RWPE1 (cell line): ENCODE data around the gene COL8A1.

ENCODE experiments used
- CTCF ChIA-PET: fragments of 350-600 bp; sonication (Branson Sonifier 250); formaldehyde crosslinking; extraction: SDS; loops from one replicate; lab custom pipeline; 2021; lab: Yijun Ruan, JAX
- POLR2A ChIA-PET: fragments of 400-600 bp; formaldehyde crosslinking; extraction: SDS; loops from one replicate; lab custom pipeline; 2020; ENCODE audit warnings: antibody characterized with exemption; ENCODE audit not compliant: low non-redundant PET; lab: Yijun Ruan, JAX
- DNase-seq: peaks from one replicate; pipeline ENCODE4 v3.0.0; 2012; ENCODE audit warnings: low spot score
- H3K27ac ChIP-seq: fragments of 450-650 bp; 2 replicates; pipeline ENCODE4 v1.5.1; 2017
- TF ChIP-seq, protein P1 (sequence below): fragments of 450-650 bp; conservative IDR thresholded peaks from 2 replicates; pipeline ENCODE4 v1.5.1; 2017; ENCODE audit warnings: low read depth, mild to moderate bottlenecking

The COL8A1 gene

DNA sequence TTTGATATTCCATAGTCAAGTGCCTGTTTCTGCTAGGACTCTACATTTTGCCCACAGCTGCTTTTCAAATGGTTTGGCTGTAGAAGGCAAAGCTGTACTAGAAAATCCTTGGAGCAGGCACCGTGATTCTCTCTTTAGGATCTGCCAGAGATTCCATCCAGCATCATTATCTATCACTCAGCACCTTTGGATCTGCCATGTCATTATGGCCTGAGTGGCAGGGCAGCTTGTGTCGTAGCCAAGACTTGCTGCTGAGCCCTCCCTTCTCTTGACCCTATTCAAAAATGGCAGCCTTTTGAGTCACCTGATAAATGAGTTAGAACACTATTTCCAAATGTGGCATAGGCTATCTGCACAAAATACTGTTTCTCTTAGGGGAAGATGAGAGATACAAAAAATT lies 171.2 kb downstream of the COL8A1 start:
- CTCF ChIA-PET, result no interaction called here
- POLR2A ChIA-PET, result no interaction called here
- TF ChIP-seq, protein P1, sequence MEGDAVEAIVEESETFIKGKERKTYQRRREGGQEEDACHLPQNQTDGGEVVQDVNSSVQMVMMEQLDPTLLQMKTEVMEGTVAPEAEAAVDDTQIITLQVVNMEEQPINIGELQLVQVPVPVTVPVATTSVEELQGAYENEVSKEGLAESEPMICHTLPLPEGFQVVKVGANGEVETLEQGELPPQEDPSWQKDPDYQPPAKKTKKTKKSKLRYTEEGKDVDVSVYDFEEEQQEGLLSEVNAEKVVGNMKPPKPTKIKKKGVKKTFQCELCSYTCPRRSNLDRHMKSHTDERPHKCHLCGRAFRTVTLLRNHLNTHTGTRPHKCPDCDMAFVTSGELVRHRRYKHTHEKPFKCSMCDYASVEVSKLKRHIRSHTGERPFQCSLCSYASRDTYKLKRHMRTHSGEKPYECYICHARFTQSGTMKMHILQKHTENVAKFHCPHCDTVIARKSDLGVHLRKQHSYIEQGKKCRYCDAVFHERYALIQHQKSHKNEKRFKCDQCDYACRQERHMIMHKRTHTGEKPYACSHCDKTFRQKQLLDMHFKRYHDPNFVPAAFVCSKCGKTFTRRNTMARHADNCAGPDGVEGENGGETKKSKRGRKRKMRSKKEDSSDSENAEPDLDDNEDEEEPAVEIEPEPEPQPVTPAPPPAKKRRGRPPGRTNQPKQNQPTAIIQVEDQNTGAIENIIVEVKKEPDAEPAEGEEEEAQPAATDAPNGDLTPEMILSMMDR, result no peak
- DNase-seq, result no peak
- H3K27ac ChIP-seq, result no peak overlapping the region

DNA sequence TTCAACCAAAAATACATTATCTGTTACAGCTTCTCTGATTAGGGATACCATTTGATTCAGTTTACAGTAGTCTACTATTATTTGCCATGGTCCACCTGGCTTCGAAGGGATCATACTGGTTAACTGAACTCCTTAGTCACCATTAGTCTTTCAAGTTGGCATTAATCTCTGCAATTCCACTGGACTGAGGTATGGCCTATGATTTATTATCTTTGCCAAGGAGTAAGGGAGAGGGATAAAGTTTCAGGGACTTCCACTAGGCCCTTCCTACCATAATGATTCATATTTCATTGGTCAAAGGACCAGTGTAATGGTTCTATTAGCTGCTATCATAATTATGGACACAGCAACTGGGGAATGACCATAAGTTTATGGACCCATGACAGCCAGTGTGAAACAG lies 172.0 kb downstream of the COL8A1 start:
- H3K27ac ChIP-seq, result no peak overlapping the region
- TF ChIP-seq, protein P1, result no peak
- CTCF ChIA-PET, result interaction anchor here (0.6 kb wide), 1 partner anchor 419 kb away, joined by 4 read pairs; no protein-coding TSS in a partner anchor
- POLR2A ChIA-PET, result no interaction called here
- no peak for DNase-seq

DNA sequence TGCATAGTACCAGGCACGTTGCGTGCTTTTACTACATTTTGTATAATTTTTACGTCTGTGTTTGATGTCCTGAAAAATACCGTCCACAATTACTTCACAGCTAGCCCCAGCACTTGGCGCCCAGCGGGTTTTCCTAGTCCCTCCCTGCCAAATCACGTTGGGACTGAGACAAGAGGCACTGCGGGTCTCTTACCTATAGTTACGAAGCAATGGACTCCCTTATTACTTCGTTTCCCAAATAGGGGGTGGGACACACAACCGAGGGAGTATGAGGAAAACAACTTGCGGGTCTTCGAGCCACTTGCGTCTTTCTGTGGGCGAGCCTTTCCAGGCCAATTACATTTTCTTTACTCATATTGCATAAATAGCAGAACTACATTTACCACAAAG lies 178.6 kb downstream of the COL8A1 start:
- peak; percentile 44 for DNase-seq
- peak overlapping the region; percentile 82 for H3K27ac ChIP-seq
- ChIA-PET POLR2A (interaction anchor here (0.7 to 1.0 kb wide), 2 partner anchors 17 to 444 kb away, joined by 3 to 5 read pairs; partner anchors contain the start of gene TBC1D23), CTCF (interaction anchor here (1.2 kb wide), 1 partner anchor 9 kb away, joined by 5 read pairs; no protein-coding TSS in a partner anchor)
- TF ChIP-seq, protein P1, result no peak

DNA sequence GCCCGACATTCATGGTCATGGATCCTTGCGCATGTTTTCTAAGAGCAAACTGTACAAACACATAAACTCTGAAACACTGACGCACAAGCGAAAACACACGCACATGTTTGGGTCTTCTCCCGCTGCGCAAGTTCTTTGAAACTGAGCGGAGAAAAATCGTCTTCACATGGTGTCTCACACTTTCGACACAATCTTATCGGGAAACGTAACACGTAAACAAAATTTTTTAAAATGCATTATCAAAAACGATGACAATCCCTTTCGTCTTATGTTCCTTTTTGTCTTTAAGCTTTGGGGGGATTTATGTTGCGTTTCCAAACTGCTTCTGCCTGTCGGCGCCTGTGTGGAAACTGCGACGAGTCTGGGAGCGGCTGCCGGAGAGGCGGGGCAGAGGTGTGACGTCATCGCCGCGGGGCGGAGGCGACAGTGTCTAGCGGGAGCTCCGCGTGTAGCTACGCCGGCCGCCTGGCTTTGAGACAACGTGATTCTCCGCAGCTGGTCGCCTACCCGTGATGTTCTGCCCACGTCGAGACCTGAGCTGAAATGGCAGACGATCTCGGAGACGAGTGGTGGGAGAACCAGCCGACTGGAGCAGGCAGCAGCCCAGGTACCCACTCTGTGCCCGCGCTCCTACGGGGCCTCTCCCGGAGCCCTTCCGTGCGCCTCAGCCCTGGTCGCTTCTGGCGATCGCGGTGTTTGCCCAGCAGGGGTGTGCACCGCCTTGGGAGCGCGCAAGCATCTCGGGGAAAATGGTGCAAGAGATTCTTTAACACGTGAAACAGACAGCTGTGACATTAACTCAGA lies 179.2 kb downstream of the COL8A1 start, which contains the start of gene CMSS1:
Gene CMSS1, plus strand, starts transcription at position 426 of the 804 bp plus-strand sequence.
- CTCF ChIA-PET, result interaction anchor here (0.5 to 1.2 kb wide), 3 partner anchors 9 to 1137 kb away, joined by 3 to 5 read pairs (median 3); no protein-coding TSS in a partner anchor
- DNase-seq, result peak; percentile 89
- H3K27ac ChIP-seq, result peak within 1 kb of the TSS; percentile 82
- TF ChIP-seq, protein P1, result peak; percentile 29
- POLR2A ChIA-PET, result interaction anchor here (0.7 to 1.0 kb wide), 2 partner anchors 16 to 443 kb away, joined by 3 to 5 read pairs; partner anchors contain the start of gene TBC1D23

DNA sequence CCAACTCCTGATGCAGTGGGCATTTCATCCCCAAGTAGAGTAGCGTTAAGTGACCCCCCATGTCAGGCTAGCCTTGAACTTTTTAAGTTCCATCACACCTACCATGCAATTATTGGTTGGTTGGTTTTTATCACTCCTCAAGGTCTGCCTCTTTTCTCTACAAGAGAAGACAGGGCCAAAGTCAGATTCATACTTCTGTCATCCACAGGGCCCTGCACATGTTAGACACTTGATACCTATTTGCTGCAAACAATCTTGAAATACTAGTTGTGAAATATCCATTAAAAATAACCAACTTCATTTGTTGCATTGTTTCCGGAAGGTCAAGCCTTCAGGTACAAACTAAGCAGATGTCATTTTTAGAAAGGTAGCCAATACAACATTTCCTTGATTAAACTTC lies 180.4 kb downstream of the COL8A1 start:
- ChIA-PET CTCF (no interaction called here), POLR2A (no interaction called here)
- TF ChIP-seq, protein P1, result no peak
- no peak overlapping the region for H3K27ac ChIP-seq
- DNase-seq, result no peak

DNA sequence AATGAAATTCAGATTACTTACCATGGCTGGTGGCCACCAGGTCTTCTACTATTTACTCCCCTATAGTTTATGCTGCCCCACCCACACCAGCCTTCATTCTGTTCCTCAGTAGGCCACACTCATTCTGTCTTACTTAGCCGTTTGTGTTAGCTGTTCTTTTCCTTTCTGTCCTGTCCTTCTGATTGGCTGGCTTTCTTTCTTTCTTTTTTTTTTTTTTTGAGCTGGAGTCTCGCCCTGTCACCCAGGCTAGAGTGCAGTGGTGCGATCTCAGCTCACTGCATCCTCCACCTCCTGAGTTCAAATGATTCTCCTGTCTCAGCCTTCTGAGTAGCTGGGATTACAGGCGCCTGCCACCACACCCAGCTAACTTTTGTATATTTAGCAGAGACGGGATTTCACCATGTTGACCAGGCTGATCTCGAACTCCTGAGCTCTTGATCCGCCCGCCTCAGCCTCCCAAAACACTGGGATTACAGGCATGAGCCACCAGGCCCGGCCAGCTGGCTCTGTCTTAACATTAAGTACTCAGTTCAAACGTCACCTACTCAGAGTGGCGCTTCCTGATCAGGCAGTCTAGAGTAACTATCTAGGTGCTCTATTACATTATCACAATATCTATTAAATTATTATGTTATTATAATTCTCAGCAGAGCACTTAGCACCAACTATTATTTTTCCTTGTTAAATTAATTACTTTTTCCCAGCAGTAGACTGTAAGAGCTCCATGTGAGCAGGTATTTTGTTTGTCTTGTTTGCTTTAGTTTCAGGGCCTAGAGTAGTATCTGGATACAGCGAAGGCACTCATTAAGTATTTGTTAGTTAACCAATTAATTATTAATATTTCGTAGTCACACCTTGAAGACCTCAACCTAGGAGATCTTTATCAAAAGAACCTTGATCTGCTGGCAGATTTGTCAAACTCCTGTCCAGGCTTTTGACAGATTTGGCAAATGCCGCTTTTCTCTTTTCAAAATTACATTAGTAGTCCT lies 185.6 kb downstream of the COL8A1 start:
- TF ChIP-seq, protein P1, result no peak

More for the DNA sequence above, 185.6 kb downstream of the COL8A1 start:
- CTCF ChIA-PET, result interaction anchor here (1.1 to 2.0 kb wide), 2 partner anchors 8 to 430 kb away, joined by 5 to 8 read pairs; no protein-coding TSS in a partner anchor
- no peak overlapping the region for H3K27ac ChIP-seq
- POLR2A ChIA-PET, result interaction anchor here (0.7 kb wide), 1 partner anchor 206 kb away, joined by 5 read pairs; no protein-coding TSS in a partner anchor
- DNase-seq, result no peak
